OCI-LY1 (cell line): ENCODE measurements around the gene DAPK2.

Experiments
- H2AFZ ChIP-seq: fragments of 200-600 bp; sonication (generic), shearing (Covaris generic); 2 replicates; pipeline ENCODE4 v1.6.0; 2014; ENCODE audit warnings: antibody characterized with exemption, mild to moderate bottlenecking, low read length
- H3F3A ChIP-seq: fragments of 200-600 bp; sonication (generic), shearing (Covaris generic); 2 replicates; pipeline ENCODE4 v1.6.0; 2014; ENCODE audit warnings: mild to moderate bottlenecking, antibody characterized with exemption, low read length, moderate library complexity; ENCODE audit not compliant: insufficient read depth
- H3K27ac ChIP-seq: fragments of 200-600 bp; sonication (generic); 2 replicates; pipeline ENCODE4 v1.5.1; 2014; ENCODE audit warnings: low read length, mixed run types, mild to moderate bottlenecking, low read depth; ENCODE audit not compliant: poor library complexity, severe bottlenecking
- H3K27me3 ChIP-seq: fragments of 200-600 bp; sonication (generic); 2 replicates; pipeline ENCODE4 v1.6.0; 2014; ENCODE audit warnings: antibody characterized with exemption, mild to moderate bottlenecking, low read length, moderate library complexity; ENCODE audit not compliant: insufficient read depth
- H3K36me3 ChIP-seq: fragments of 200-600 bp; sonication (generic); 2 replicates; pipeline ENCODE4 v1.6.1; 2014; ENCODE audit warnings: mild to moderate bottlenecking, antibody characterized with exemption, low read length, moderate library complexity, mixed read lengths; ENCODE audit not compliant: insufficient read depth
- H3K4me1 ChIP-seq: fragments of 200-600 bp; sonication (generic); 2 replicates; pipeline ENCODE4 v1.5.1; 2014; ENCODE audit warnings: mild to moderate bottlenecking, low read length, moderate library complexity; ENCODE audit not compliant: insufficient read depth, severe bottlenecking
- H3K4me2 ChIP-seq: fragments of 200-600 bp; sonication (generic), shearing (Covaris generic); 2 replicates; pipeline ENCODE4 v1.6.1; 2014; ENCODE audit warnings: low read length
- H3K4me3 ChIP-seq: fragments of 200-600 bp; sonication (generic); 2 replicates; pipeline ENCODE4 v1.5.1; 2014; ENCODE audit warnings: low read length, low read depth, mild to moderate bottlenecking, mixed read lengths; ENCODE audit not compliant: poor library complexity, severe bottlenecking
- H3K79me2 ChIP-seq: fragments of 200-600 bp; shearing (Covaris generic); 2 replicates; pipeline ENCODE4 v1.6.1; 2016; ENCODE audit warnings: mixed run types, low read length, mixed read lengths; ENCODE audit not compliant: insufficient read depth
- H3K9ac ChIP-seq: fragments of 200-600 bp; sonication (generic), shearing (Covaris generic); 2 replicates; pipeline ENCODE4 v1.6.1; 2014; ENCODE audit warnings: mild to moderate bottlenecking, low read length, mixed read lengths
- H3K9me2 ChIP-seq: fragments of 200-600 bp; sonication (generic), shearing (Covaris generic); 2 replicates; pipeline ENCODE4 v1.6.1; 2014; ENCODE audit warnings: low read depth, mild to moderate bottlenecking, low read length, mixed read lengths
- H3K9me3 ChIP-seq: fragments of 200-600 bp; shearing (Covaris generic); 2 replicates; pipeline ENCODE4 v1.6.1; 2014; ENCODE audit warnings: low read length, mixed read lengths
- H4K20me1 ChIP-seq: fragments of 200-600 bp; sonication (generic), shearing (Covaris generic); 2 replicates; pipeline ENCODE4 v1.6.0; 2016; ENCODE audit warnings: mild to moderate bottlenecking, low read length; ENCODE audit not compliant: insufficient read depth
- CTCF ChIP-seq: fragments of 200-600 bp; sonication (generic), shearing (Covaris generic); IDR thresholded peaks from 2 replicates; pipeline ENCODE4 v1.5.1; 2017; ENCODE audit warnings: mild to moderate bottlenecking, antibody characterized with exemption, low read length, moderate library complexity, mixed read lengths
- EZH2 ChIP-seq: fragments of 200-600 bp; sonication (generic), shearing (Covaris generic); IDR thresholded peaks from 2 replicates; pipeline ENCODE4 v1.8.0; 2017; ENCODE audit warnings: borderline replicate concordance, mixed run types, mild to moderate bottlenecking, antibody characterized with exemption, low read length, moderate library complexity, mixed read lengths

DAPK2 gene

GRCh38 chr15:63930034-63930433, 116.3 kb downstream of the DAPK2 start:
- Histone ChIP-seq H3K27ac (no peak overlapping the region), H3K79me2 (no peaks in the 10 kb centered on the region), H3K9me3 (no peaks in the 10 kb centered on the region), H3K4me1 (no peaks in the 10 kb centered on the region), H3K4me2 (no peak overlapping the region), H3K27me3 (no peaks in the 10 kb centered on the region), H3K9ac (no peak overlapping the region), H2AFZ (no peak overlapping the region), H4K20me1 (no peaks in the 10 kb centered on the region), H3K9me2 (no peaks in the 10 kb centered on the region), H3F3A (no peaks in the 10 kb centered on the region), H3K36me3 (no peaks in the 10 kb centered on the region), H3K4me3 (no peak overlapping the region)
- no peak for TF ChIP-seq EZH2
- TF ChIP-seq CTCF = no peak

DNA sequence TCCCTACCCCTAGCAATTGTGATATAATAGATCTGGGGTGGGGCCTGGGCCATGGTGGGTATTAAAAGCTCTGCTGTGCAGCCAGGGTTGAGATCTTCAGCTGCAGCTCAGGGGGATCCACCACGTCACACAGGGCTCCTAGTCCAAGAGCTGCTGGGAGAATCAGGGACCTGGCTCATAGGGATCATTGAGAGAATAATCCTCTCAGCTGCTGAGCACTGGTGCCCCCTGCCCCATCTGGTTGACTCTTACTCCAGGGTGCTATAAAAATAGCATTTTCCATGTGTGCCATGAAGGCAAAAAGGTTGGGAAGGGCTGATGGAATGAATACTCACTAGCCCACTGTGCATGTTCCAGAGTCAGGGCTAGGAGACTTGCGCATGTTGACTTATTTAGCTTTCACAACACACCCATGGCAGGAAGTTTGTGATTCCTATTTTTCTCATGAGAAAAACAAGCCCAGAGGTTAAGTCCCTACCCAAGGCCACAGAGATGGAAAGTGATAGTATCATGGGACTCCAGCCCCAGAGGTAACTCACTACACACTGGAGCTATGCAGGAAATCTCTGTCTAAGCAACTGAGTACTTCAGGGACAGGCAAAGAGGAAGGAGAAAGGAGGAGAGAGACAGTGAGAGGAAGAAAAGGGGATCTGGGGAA, 118.0 kb downstream of the DAPK2 start:
- TF ChIP-seq CTCF = no peak
- TF ChIP-seq EZH2 = no peak
- H2AFZ ChIP-seq = no peak overlapping the region
- H3K9me3 ChIP-seq = no peaks in the 10 kb centered on the region
- no peaks in the 10 kb centered on the region for H3K9me2 ChIP-seq
- no peak overlapping the region for H3K9ac ChIP-seq
- no peak overlapping the region for H3K4me3 ChIP-seq
- H3K79me2 ChIP-seq = no peaks in the 10 kb centered on the region
- no peak overlapping the region for H3K27ac ChIP-seq
- H3K27me3 ChIP-seq = no peaks in the 10 kb centered on the region
- no peaks in the 10 kb centered on the region for H3K4me1 ChIP-seq
- H3K4me2 ChIP-seq = no peak overlapping the region
- no peaks in the 10 kb centered on the region for H3F3A ChIP-seq
- no peaks in the 10 kb centered on the region for H4K20me1 ChIP-seq
- no peaks in the 10 kb centered on the region for H3K36me3 ChIP-seq

GRCh38 chr15:63923993-63924950, 122.0 kb downstream of the DAPK2 start:
- no peak overlapping the region for H3K4me3 ChIP-seq
- no peaks in the 10 kb centered on the region for H3K36me3 ChIP-seq
- no peak for TF ChIP-seq CTCF
- no peak for TF ChIP-seq EZH2
- no peaks in the 10 kb centered on the region for H3K9me3 ChIP-seq
- H3K4me2 ChIP-seq = no peak overlapping the region
- no peaks in the 10 kb centered on the region for H3K79me2 ChIP-seq
- H3K27ac ChIP-seq = no peak overlapping the region
- H3K27me3 ChIP-seq = no peaks in the 10 kb centered on the region
- no peaks in the 10 kb centered on the region for H3F3A ChIP-seq
- H4K20me1 ChIP-seq = no peaks in the 10 kb centered on the region
- H3K4me1 ChIP-seq = no peaks in the 10 kb centered on the region
- no peak overlapping the region for H3K9ac ChIP-seq
- no peaks in the 10 kb centered on the region for H3K9me2 ChIP-seq
- no peak overlapping the region for H2AFZ ChIP-seq
